ENCODE data around the gene KIF21B. TPM values are rescaled to one million over a fixed set of nuclear protein-coding genes. Genes with fewer than 3 reads are reported as not detected.

The KIF21B gene
- total RNA-seq, 6 experiments from 2014 or later = not detected

DNA sequence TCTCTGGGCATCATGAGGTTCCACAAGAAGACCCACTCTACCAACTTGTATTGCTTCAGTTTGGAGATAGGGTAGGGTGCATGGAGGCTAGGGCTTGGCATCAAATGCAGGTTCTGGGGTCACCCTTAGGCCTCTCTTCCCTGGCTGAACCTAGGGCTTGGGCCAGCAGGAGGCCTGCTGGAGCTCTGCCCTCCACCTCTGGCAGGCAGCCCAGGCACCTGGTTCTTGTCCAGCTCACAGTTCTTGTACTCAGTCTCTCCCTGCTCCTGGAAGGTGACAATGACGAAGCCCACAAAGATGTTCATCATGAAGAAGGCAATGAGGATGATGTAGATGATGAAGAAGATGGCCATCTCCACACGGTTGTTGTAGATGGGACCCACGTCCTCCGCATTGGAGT, 37.5 kb upstream of the KIF21B start:
- H3K4me3 Mint-ChIP-seq = no peak overlapping the region

GRCh38 chr1:201060586-201060985, 37.1 kb upstream of the KIF21B start:
- Mint-ChIP-seq H3K27ac (no peak overlapping the region), H3K4me3 (no peak overlapping the region), H3K36me3 (ENCODE audit: low read depth) (no peaks in the 10 kb centered on the region), H3K9me3 (no peaks in the 10 kb centered on the region), H3K4me1 (ENCODE audit: low read depth) (no peaks in the 10 kb centered on the region), H3K27me3 (ENCODE audit: insufficient read depth) (peaks cover 57% of the 10 kb centered on the region)
- TF ChIP-seq CTCF (IDR thresholded peaks at IDR 0.05) = no peak
- no peak for DNase-seq

More for the DNA sequence above, 37.5 kb upstream of the KIF21B start:
- Mint-ChIP-seq H3K36me3 (ENCODE audit: low read depth) (no peaks in the 10 kb centered on the region), H3K27me3 (ENCODE audit: insufficient read depth) (peaks cover 53% of the 10 kb centered on the region), H3K4me1 (ENCODE audit: low read depth) (no peaks in the 10 kb centered on the region), H3K9me3 (no peaks in the 10 kb centered on the region), H3K27ac (no peak overlapping the region)
- DNase-seq = no peak
- no peak for TF ChIP-seq CTCF (IDR thresholded peaks at IDR 0.05)

DNA sequence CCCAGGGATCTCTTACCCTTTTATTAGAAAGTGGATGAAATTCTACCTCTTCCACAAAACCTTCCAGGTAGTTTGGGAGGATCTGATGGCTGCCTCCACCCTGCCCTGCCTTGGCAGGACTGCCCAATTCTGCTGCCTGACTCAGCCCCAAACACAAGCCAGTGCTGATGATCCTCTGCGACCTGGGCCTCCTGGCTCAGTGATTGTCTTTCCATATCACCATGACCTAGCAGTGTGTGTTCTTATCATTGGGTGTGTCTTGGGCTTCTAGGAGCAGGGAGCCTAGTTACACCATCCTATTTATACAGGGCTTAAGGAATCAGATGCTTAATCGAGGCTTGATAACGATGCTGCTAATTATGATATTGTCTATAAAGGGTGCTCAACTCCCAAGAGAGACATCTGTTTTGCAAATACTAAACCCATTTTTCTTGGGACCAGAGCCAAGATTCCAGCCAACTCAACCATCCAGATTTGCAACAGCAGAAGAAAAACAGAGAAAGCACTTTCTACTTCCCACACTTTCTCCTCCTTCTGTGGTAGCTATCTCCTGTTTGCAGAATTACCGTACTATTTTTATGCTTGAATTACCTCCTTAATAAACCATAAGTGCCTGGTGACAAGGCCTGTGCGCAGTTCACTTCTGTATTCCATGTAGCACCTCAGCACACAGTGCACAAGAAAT, 36.5 kb upstream of the KIF21B start:
- no peaks in the 10 kb centered on the region for H3K36me3 Mint-ChIP-seq (ENCODE audit: low read depth)
- no peaks in the 10 kb centered on the region for H3K4me1 Mint-ChIP-seq (ENCODE audit: low read depth)
- no peak for TF ChIP-seq CTCF (IDR thresholded peaks at IDR 0.05)
- H3K4me3 Mint-ChIP-seq = no peak overlapping the region
- no peak overlapping the region for H3K27ac Mint-ChIP-seq
- peaks cover 63% of the 10 kb centered on the region for H3K27me3 Mint-ChIP-seq (ENCODE audit: insufficient read depth)
- H3K9me3 Mint-ChIP-seq = no peaks in the 10 kb centered on the region
- no peak for DNase-seq

GRCh38 chr1:201059401-201059800, 35.9 kb upstream of the KIF21B start:
- DNase-seq = no peak
- H3K4me3 Mint-ChIP-seq = no peak overlapping the region
- H3K4me1 Mint-ChIP-seq (ENCODE audit: low read depth) = no peaks in the 10 kb centered on the region
- no peak for TF ChIP-seq CTCF (IDR thresholded peaks at IDR 0.05)
- H3K27ac Mint-ChIP-seq = no peak overlapping the region
- peaks cover 64% of the 10 kb centered on the region for H3K27me3 Mint-ChIP-seq (ENCODE audit: insufficient read depth)
- no peaks in the 10 kb centered on the region for H3K36me3 Mint-ChIP-seq (ENCODE audit: low read depth)
- no peaks in the 10 kb centered on the region for H3K9me3 Mint-ChIP-seq

- no peak overlapping the region for H3K4me3 Mint-ChIP-seq
- no peaks in the 10 kb centered on the region for H3K9me3 Mint-ChIP-seq
- DNase-seq = no peak
- H3K36me3 Mint-ChIP-seq (ENCODE audit: low read depth) = no peaks in the 10 kb centered on the region
- TF ChIP-seq CTCF (IDR thresholded peaks at IDR 0.05) = no peak
- no peak overlapping the region for H3K27ac Mint-ChIP-seq
- H3K4me1 Mint-ChIP-seq (ENCODE audit: low read depth) = no peaks in the 10 kb centered on the region
- H3K27me3 Mint-ChIP-seq (ENCODE audit: insufficient read depth) = peaks cover 75% of the 10 kb centered on the region
These were observed 30.6 kb upstream of the KIF21B start for GRCh38 chr1:201054091-201054543.

Data from HFFc6 (cell line).